ENCODE data around the gene EEFSEC. TPM values are rescaled to one million over a fixed set of nuclear protein-coding genes. Genes with fewer than 3 reads are reported as not detected.

EEFSEC gene
- polyA plus RNA-seq, 1 donor from 2014 or later = 4.6 TPM

DNA sequence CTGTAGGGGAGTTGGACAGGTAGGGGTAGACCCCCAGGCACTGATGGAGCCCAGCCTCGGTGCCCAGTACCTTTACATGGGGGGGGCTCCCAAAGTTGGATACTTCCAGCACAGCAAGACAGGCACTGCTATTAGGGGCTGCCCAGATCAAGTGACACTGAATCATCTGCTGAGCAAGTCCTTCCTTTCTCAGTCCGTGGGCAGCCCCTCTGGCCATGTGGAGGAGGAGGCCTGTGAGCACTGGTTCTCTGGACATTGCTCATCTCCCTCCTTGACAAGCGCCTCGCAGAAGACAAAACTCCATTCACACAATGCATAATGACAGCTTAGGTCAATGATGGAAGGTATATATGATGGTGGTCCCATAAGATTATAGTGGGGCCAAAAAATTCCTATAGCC is 35.7 kb downstream of the EEFSEC start:
- Histone ChIP-seq H3K36me3 (ENCODE audit: insufficient read depth, low read length) (no peaks in the 10 kb centered on the region), H3F3A (ENCODE audit: insufficient read depth, low read length, poor library complexity, severe bottlenecking) (no peaks in the 10 kb centered on the region), H3K9ac (ENCODE audit: low read length) (no peak overlapping the region), H3K79me2 (replicated peaks; ENCODE audit: insufficient read depth, low read length) (no peaks in the 10 kb centered on the region), H3K4me2 (ENCODE audit: low read length) (no peak overlapping the region), H3K4me3 (ENCODE audit: low read length) (no peak overlapping the region), H2AFZ (ENCODE audit: low read depth, low read length) (no peak overlapping the region), H3K9me2 (ENCODE audit: insufficient read depth, low read length) (no peaks in the 10 kb centered on the region), H3K27ac (ENCODE audit: low read length) (no peak overlapping the region), H3K9me3 (ENCODE audit: low read length) (no peaks in the 10 kb centered on the region), H4K20me1 (ENCODE audit: insufficient read depth) (no peaks in the 10 kb centered on the region), H3K27me3 (ENCODE audit: insufficient read depth, low read depth, low read length) (no peaks in the 10 kb centered on the region)
- TF ChIP-seq MXI1 (conservative IDR thresholded peaks at IDR 0.05; ENCODE audit: poor library complexity, severe bottlenecking) (no peak), SMC3 (conservative IDR thresholded peaks at IDR 0.05; ENCODE audit: poor library complexity) (no peak), RAD21 (conservative IDR thresholded peaks at IDR 0.05) (no peak), EP300 (conservative IDR thresholded peaks at IDR 0.05; ENCODE audit: poor library complexity, severe bottlenecking) (no peak), TAF1 (IDR thresholded peaks at IDR 0.05; ENCODE audit: low read depth) (no peak), POLR2AphosphoS5 (IDR thresholded peaks at IDR 0.05) (no peak), EZH2 (IDR thresholded peaks at IDR 0.05; ENCODE audit: borderline replicate concordance, insufficient read depth, low read length, poor library complexity, severe bottlenecking) (no peak)
- TF ChIP-seq, protein P1, sequence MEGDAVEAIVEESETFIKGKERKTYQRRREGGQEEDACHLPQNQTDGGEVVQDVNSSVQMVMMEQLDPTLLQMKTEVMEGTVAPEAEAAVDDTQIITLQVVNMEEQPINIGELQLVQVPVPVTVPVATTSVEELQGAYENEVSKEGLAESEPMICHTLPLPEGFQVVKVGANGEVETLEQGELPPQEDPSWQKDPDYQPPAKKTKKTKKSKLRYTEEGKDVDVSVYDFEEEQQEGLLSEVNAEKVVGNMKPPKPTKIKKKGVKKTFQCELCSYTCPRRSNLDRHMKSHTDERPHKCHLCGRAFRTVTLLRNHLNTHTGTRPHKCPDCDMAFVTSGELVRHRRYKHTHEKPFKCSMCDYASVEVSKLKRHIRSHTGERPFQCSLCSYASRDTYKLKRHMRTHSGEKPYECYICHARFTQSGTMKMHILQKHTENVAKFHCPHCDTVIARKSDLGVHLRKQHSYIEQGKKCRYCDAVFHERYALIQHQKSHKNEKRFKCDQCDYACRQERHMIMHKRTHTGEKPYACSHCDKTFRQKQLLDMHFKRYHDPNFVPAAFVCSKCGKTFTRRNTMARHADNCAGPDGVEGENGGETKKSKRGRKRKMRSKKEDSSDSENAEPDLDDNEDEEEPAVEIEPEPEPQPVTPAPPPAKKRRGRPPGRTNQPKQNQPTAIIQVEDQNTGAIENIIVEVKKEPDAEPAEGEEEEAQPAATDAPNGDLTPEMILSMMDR (IDR thresholded peaks at IDR 0.05; ENCODE audit: poor library complexity, severe bottlenecking) = no peak
- TF ChIP-seq, protein P2, sequence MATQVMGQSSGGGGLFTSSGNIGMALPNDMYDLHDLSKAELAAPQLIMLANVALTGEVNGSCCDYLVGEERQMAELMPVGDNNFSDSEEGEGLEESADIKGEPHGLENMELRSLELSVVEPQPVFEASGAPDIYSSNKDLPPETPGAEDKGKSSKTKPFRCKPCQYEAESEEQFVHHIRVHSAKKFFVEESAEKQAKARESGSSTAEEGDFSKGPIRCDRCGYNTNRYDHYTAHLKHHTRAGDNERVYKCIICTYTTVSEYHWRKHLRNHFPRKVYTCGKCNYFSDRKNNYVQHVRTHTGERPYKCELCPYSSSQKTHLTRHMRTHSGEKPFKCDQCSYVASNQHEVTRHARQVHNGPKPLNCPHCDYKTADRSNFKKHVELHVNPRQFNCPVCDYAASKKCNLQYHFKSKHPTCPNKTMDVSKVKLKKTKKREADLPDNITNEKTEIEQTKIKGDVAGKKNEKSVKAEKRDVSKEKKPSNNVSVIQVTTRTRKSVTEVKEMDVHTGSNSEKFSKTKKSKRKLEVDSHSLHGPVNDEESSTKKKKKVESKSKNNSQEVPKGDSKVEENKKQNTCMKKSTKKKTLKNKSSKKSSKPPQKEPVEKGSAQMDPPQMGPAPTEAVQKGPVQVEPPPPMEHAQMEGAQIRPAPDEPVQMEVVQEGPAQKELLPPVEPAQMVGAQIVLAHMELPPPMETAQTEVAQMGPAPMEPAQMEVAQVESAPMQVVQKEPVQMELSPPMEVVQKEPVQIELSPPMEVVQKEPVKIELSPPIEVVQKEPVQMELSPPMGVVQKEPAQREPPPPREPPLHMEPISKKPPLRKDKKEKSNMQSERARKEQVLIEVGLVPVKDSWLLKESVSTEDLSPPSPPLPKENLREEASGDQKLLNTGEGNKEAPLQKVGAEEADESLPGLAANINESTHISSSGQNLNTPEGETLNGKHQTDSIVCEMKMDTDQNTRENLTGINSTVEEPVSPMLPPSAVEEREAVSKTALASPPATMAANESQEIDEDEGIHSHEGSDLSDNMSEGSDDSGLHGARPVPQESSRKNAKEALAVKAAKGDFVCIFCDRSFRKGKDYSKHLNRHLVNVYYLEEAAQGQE (IDR thresholded peaks at IDR 0.05; ENCODE audit: borderline replicate concordance) = no peak

- TF ChIP-seq, protein P1 (IDR thresholded peaks at IDR 0.05; ENCODE audit: poor library complexity, severe bottlenecking) = no peak
- no peak for TF ChIP-seq POLR2AphosphoS5 (IDR thresholded peaks at IDR 0.05)
- TF ChIP-seq RAD21 (conservative IDR thresholded peaks at IDR 0.05) = no peak
- TF ChIP-seq EZH2 (IDR thresholded peaks at IDR 0.05; ENCODE audit: borderline replicate concordance, insufficient read depth, low read length, poor library complexity, severe bottlenecking) = no peak
- no peak for TF ChIP-seq EP300 (conservative IDR thresholded peaks at IDR 0.05; ENCODE audit: poor library complexity, severe bottlenecking)
- TF ChIP-seq, protein P2 (IDR thresholded peaks at IDR 0.05; ENCODE audit: borderline replicate concordance) = no peak
- TF ChIP-seq SMC3 (conservative IDR thresholded peaks at IDR 0.05; ENCODE audit: poor library complexity) = no peak
- TF ChIP-seq TAF1 (IDR thresholded peaks at IDR 0.05; ENCODE audit: low read depth) = no peak
- TF ChIP-seq MXI1 (conservative IDR thresholded peaks at IDR 0.05; ENCODE audit: poor library complexity, severe bottlenecking) = no peak
- Histone ChIP-seq H3K9me2 (ENCODE audit: insufficient read depth, low read length) (no peaks in the 10 kb centered on the region), H2AFZ (ENCODE audit: low read depth, low read length) (no peak overlapping the region), H3K9ac (ENCODE audit: low read length) (no peak overlapping the region), H3K9me3 (ENCODE audit: low read length) (no peaks in the 10 kb centered on the region), H4K20me1 (ENCODE audit: insufficient read depth) (no peaks in the 10 kb centered on the region), H3K79me2 (replicated peaks; ENCODE audit: insufficient read depth, low read length) (no peaks in the 10 kb centered on the region), H3K36me3 (ENCODE audit: insufficient read depth, low read length) (no peaks in the 10 kb centered on the region), H3K27me3 (ENCODE audit: insufficient read depth, low read depth, low read length) (no peaks in the 10 kb centered on the region), H3K27ac (ENCODE audit: low read length) (no peak overlapping the region), H3K4me2 (ENCODE audit: low read length) (no peak overlapping the region), H3F3A (ENCODE audit: insufficient read depth, low read length, poor library complexity, severe bottlenecking) (no peaks in the 10 kb centered on the region), H3K4me3 (ENCODE audit: low read length) (no peak overlapping the region)
Measured at GRCh38 chr3:128190501-128190900, 37.2 kb downstream of the EEFSEC start.

All from neural cell (in vitro differentiated cells).